Left kidney (tissue), 2 donors: ENCODE results near the gene BLCAP. TPM values are rescaled to one million over a fixed set of nuclear protein-coding genes. Genes with fewer than 3 reads are reported as not detected.
"Not testable (repeated sequence)": the region's sequence is repeated elsewhere in the genome, so short reads cannot be mapped to it uniquely, and the experiment has no call there.

Experiments
- DNase-seq: peaks from one replicate; pipeline ENCODE4 v3.0.0-alpha.2; 2013
- polyA plus RNA-seq: library from polyadenylated mRNA; unstranded; fragments of 120-200 nt; gene quantifications from one replicate; pipeline ENCODE4 v1.2.1, GENCODE V29; 2013; ENCODE audit not compliant: insufficient read length

The BLCAP gene
- polyA plus RNA-seq, 1 donor: 85.7 TPM

- no peak for DNase-seq
Measured at GRCh38 chr20:37559312-37560027, 31.8 kb upstream of the BLCAP start.

GRCh38 chr20:37558779-37559178, 31.1 kb upstream of the BLCAP start:
- DNase-seq: no peak

- no peak for DNase-seq
Measured at GRCh38 chr20:37558306-37558705, 30.6 kb upstream of the BLCAP start.

- no peak for DNase-seq
Measured at GRCh38 chr20:37556538-37556937, 28.9 kb upstream of the BLCAP start.

GRCh38 chr20:37554721-37555298, 27.1 kb upstream of the BLCAP start:
- DNase-seq: not testable (repeated sequence)

GRCh38 chr20:37552415-37552814, 24.7 kb upstream of the BLCAP start:
- no peak for DNase-seq

GRCh38 chr20:37551660-37552059, 24.0 kb upstream of the BLCAP start:
- DNase-seq: not testable (repeated sequence)

GRCh38 chr20:37550101-37550920, 22.6 kb upstream of the BLCAP start:
- DNase-seq: not testable (repeated sequence)

GRCh38 chr20:37547912-37548311, 20.2 kb upstream of the BLCAP start:
- no peak for DNase-seq

GRCh38 chr20:37545516-37545915, 17.8 kb upstream of the BLCAP start:
- DNase-seq: no peak

GRCh38 chr20:37544386-37544785, 16.7 kb upstream of the BLCAP start:
- DNase-seq: no peak

GRCh38 chr20:37543828-37544227, 16.2 kb upstream of the BLCAP start:
- DNase-seq: no peak

GRCh38 chr20:37542281-37542680, 14.6 kb upstream of the BLCAP start:
- DNase-seq: no peak

- DNase-seq: no peak
Measured at GRCh38 chr20:37541326-37541725, 13.7 kb upstream of the BLCAP start.

GRCh38 chr20:37540838-37541237, 13.2 kb upstream of the BLCAP start:
- DNase-seq: not testable (repeated sequence)

GRCh38 chr20:37540001-37540400, 12.3 kb upstream of the BLCAP start:
- DNase-seq: no peak

- DNase-seq: no peak
Measured at GRCh38 chr20:37539424-37539823, 11.7 kb upstream of the BLCAP start.

- no peak for DNase-seq
Measured at GRCh38 chr20:37538003-37538402, 10.3 kb upstream of the BLCAP start.

GRCh38 chr20:37537505-37537904, 9.8 kb upstream of the BLCAP start:
- DNase-seq: no peak

- no peak for DNase-seq
Measured at GRCh38 chr20:37535443-37536132, 7.9 kb upstream of the BLCAP start.

- peak; percentile 84 for DNase-seq
Measured at GRCh38 chr20:37534401-37535157, 6.9 kb upstream of the BLCAP start.
